GM11168 (cell line): ENCODE measurements around the gene EFCAB11.

Source experiments
- in situ Hi-C: fragments of 300-500 bp; cut with MboI; formaldehyde crosslinking; loops from one replicate; pipeline ENCODE4 v1.12.0; 2022; ENCODE audit warnings: low sequenced_read_pairs; ENCODE audit not compliant: unreplicated experiment

EFCAB11 gene

GRCh38 chr14:89954070-89955021 is at the start of gene EFCAB11:
Gene EFCAB11, minus strand, starts transcription at chr14:89954730. Its CDS starts 70 bp downstream, at chr14:89954660.
- in situ Hi-C loops = loop anchor here (10.0 kb wide), 1 partner anchor 280 kb away; no protein-coding TSS in a partner anchor

GRCh38 chr14:90003526-90004307 is 49.2 kb upstream of the EFCAB11 start:
- in situ Hi-C loops = no loop called here

- in situ Hi-C loops = no loop called here
Measured at GRCh38 chr14:90000935-90001334, 46.4 kb upstream of the EFCAB11 start.

GRCh38 chr14:89996963-89997362 is 42.4 kb upstream of the EFCAB11 start:
- in situ Hi-C loops = no loop called here

GRCh38 chr14:89992273-89992672 is 37.7 kb upstream of the EFCAB11 start:
- in situ Hi-C loops = no loop called here

- in situ Hi-C loops = no loop called here
Measured at GRCh38 chr14:89990623-89991275, 36.2 kb upstream of the EFCAB11 start.

GRCh38 chr14:89990218-89990617 is 35.7 kb upstream of the EFCAB11 start:
- in situ Hi-C loops = no loop called here

GRCh38 chr14:89988787-89989186 is 34.3 kb upstream of the EFCAB11 start:
- in situ Hi-C loops = no loop called here

- in situ Hi-C loops = no loop called here
Measured at GRCh38 chr14:89987161-89987475, 32.6 kb upstream of the EFCAB11 start.

GRCh38 chr14:89986462-89987160 is 32.1 kb upstream of the EFCAB11 start:
- in situ Hi-C loops = no loop called here

GRCh38 chr14:89983375-89983774 is 28.8 kb upstream of the EFCAB11 start:
- in situ Hi-C loops = no loop called here

- in situ Hi-C loops = loop anchor here (10.0 kb wide), 2 partner anchors 76 to 276 kb away; partner anchors contain the start of gene PSMC1
Measured at GRCh38 chr14:89978656-89979055, 24.1 kb upstream of the EFCAB11 start.

- in situ Hi-C loops = loop anchor here (10.0 kb wide), 2 partner anchors 77 to 277 kb away; partner anchors contain the start of gene PSMC1
Measured at GRCh38 chr14:89977668-89978067, 23.1 kb upstream of the EFCAB11 start.

GRCh38 chr14:89973234-89973823 is 18.8 kb upstream of the EFCAB11 start:
- in situ Hi-C loops = loop anchor here (10.0 kb wide), 2 partner anchors 81 to 281 kb away; partner anchors contain the start of gene PSMC1

GRCh38 chr14:89965839-89966238 is 11.3 kb upstream of the EFCAB11 start:
- in situ Hi-C loops = no loop called here

- in situ Hi-C loops = no loop called here
Measured at GRCh38 chr14:89963288-89963978, 8.9 kb upstream of the EFCAB11 start.

- in situ Hi-C loops = no loop called here
Measured at GRCh38 chr14:89960914-89961313, 6.4 kb upstream of the EFCAB11 start.

- in situ Hi-C loops = loop anchor here (10.0 kb wide), 1 partner anchor 275 kb away; no protein-coding TSS in a partner anchor
Measured at GRCh38 chr14:89959853-89960445, 5.4 kb upstream of the EFCAB11 start.
